ENCODE measurements around the gene RAI14. TPM values are rescaled to one million over a fixed set of nuclear protein-coding genes. Genes with fewer than 3 reads are reported as not detected.
A peak's percentile ranks its signal among the peaks of the same experiment; 100 is the strongest.

The RAI14 gene
- total and polyA plus RNA-seq, 2 donors (not counting 3 experiments of a cell fraction or from before 2014, with no cell fraction given): 114 to 369 TPM

GRCh38 chr5:34736445-34737115 lies 80.5 kb downstream of the RAI14 start:
- Histone ChIP-seq H3K9me1 (replicated peaks; ENCODE audit: control insufficient read depth, extremely low read depth, insufficient read depth, low read length) (no peaks in the 10 kb centered on the region), H3K9me3 (replicated peaks; ENCODE audit: control insufficient read depth, insufficient read depth, low read length) (no peaks in the 10 kb centered on the region), H3K9ac (replicated peaks; ENCODE audit: extremely low read depth, insufficient read depth, low read length) (no peak overlapping the region), H3K4me3 (replicated peaks in 1 of 3; ENCODE audit: insufficient read depth in 1 of 3, low read depth in 1 of 3, low read length in 3 of 3) (no peak overlapping the region), H3K36me3 (ENCODE audit: control insufficient read depth in 2 of 2, extremely low read depth in 1 of 2, insufficient read depth in 2 of 2, low read length in 2 of 2) (peaks cover 11 to 29% of the 10 kb centered on the region in 2 experiments), H3K27me3 (ENCODE audit: control insufficient read depth in 2 of 2, insufficient read depth in 2 of 2, low read length in 2 of 2) (no peaks in the 10 kb centered on the region), H3K27ac (ENCODE audit: insufficient read depth, low read depth, low read length) (no peak overlapping the region), H4K20me1 (replicated peaks; ENCODE audit: control insufficient read depth, extremely low read depth, insufficient read depth, low read length) (no peaks in the 10 kb centered on the region), H2AFZ (ENCODE audit: low read depth, low read length) (no peak overlapping the region), H3K4me2 (ENCODE audit: insufficient read depth, low read length) (no peak overlapping the region), H3K4me1 (ENCODE audit: control insufficient read depth, extremely low read depth, insufficient read depth, low read length) (no peaks in the 10 kb centered on the region), H3K79me2 (ENCODE audit: control insufficient read depth, insufficient read depth, low read length) (peaks cover 95% of the 10 kb centered on the region)
- no peak for TF ChIP-seq MAX (IDR thresholded peaks at IDR 0.05; ENCODE audit: insufficient read depth, insufficient read length)
- TF ChIP-seq MYC (IDR thresholded peaks at IDR 0.05; ENCODE audit: low read depth, low read length): no peak
- no peak for TF ChIP-seq GATA2 (IDR thresholded peaks at IDR 0.05; ENCODE audit: insufficient read depth, insufficient read length, low read depth, low read length)
- no peak for TF ChIP-seq JUN (IDR thresholded peaks at IDR 0.05; ENCODE audit: borderline replicate concordance, insufficient read depth, insufficient read length, low read depth)
- TF ChIP-seq EZH2 (IDR thresholded peaks at IDR 0.05; ENCODE audit: borderline replicate concordance, low read depth, low read length, severe bottlenecking): no peak
- BruUV-seq (replicated peaks): no TSS peak
- ChIA-PET CTCF (interaction anchor here (0.7 kb wide), 1 partner anchor 19 kb away, joined by 3 read pairs; no protein-coding TSS in a partner anchor), POLR2A (no interaction called here)
- intact Hi-C loops (cut with micrococcal nuclease) (no loop called here), dilution Hi-C loops (cut with MboI; ENCODE audit: extremely low pct_ligation_motif_present, low sequenced_read_pairs) (no loop called here)
- DNase-seq (ENCODE audit: low read depth, low spot score): no peak
- no peak for FAIRE-seq

DNA sequence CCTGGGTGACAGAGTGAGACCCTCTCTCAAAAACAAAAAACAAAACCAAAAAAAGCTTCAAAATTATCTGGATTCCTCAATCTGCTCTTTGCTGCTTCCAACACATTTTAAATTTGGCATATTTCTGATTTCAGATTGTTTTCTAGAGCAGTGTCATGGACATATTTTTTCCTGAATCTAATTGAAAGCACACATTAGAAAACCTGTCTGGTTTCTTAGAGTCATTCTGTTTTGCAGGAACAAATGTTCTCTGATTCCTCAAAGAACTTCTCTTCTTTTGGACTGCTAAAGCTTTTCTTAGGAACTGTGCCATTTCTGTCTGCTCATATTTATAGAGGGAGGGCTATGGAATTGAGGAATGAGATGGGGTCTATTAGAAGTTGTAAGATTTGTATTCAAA lies 81.6 kb downstream of the RAI14 start:
- peak; percentile 72 for FAIRE-seq

More for the DNA sequence above, 81.6 kb downstream of the RAI14 start:
- H3K9ac ChIP-seq (replicated peaks; ENCODE audit: extremely low read depth, insufficient read depth, low read length): no peak overlapping the region
- intact Hi-C loops (cut with micrococcal nuclease) (no loop called here), dilution Hi-C loops (cut with MboI; ENCODE audit: extremely low pct_ligation_motif_present, low sequenced_read_pairs) (no loop called here)
- POLR2A ChIA-PET: no interaction called here
- H3K9me1 ChIP-seq (replicated peaks; ENCODE audit: control insufficient read depth, extremely low read depth, insufficient read depth, low read length): no peaks in the 10 kb centered on the region
- no peaks in the 10 kb centered on the region for H4K20me1 ChIP-seq (replicated peaks; ENCODE audit: control insufficient read depth, extremely low read depth, insufficient read depth, low read length)
- no peak overlapping the region for H3K4me2 ChIP-seq (ENCODE audit: insufficient read depth, low read length)
- no TSS peak for BruUV-seq (replicated peaks)
- CTCF ChIA-PET: no interaction called here
- no peaks in the 10 kb centered on the region for H3K9me3 ChIP-seq (replicated peaks; ENCODE audit: control insufficient read depth, insufficient read depth, low read length)
- no peak for TF ChIP-seq JUN (IDR thresholded peaks at IDR 0.05; ENCODE audit: borderline replicate concordance, insufficient read depth, insufficient read length, low read depth)
- TF ChIP-seq POLR2A (IDR thresholded peaks at IDR 0.05; ENCODE audit: low read depth, low read length): no peak
- no peak for TF ChIP-seq EZH2 (IDR thresholded peaks at IDR 0.05; ENCODE audit: borderline replicate concordance, low read depth, low read length, severe bottlenecking)
- TF ChIP-seq MYC (IDR thresholded peaks at IDR 0.05; ENCODE audit: low read depth, low read length): no peak
- no peak for TF ChIP-seq FOS (IDR thresholded peaks at IDR 0.05; ENCODE audit: borderline replicate concordance, insufficient read depth, low read length)
- TF ChIP-seq CTCF (IDR thresholded peaks at IDR 0.05; ENCODE audit: extremely low read depth in 1 of 2, insufficient read depth in 1 of 2, low read depth in 1 of 2, low read length in 2 of 2): no peak
- no peak for TF ChIP-seq GATA2 (IDR thresholded peaks at IDR 0.05; ENCODE audit: insufficient read depth, insufficient read length, low read depth, low read length)
- TF ChIP-seq POLR2AphosphoS5 (IDR thresholded peaks at IDR 0.05; ENCODE audit: insufficient read depth, low read depth, low read length): no peak
- TF ChIP-seq MAX (IDR thresholded peaks at IDR 0.05; ENCODE audit: insufficient read depth, insufficient read length): no peak
- no peak overlapping the region for H3K27ac ChIP-seq (ENCODE audit: insufficient read depth, low read depth, low read length)
- no peak overlapping the region for H2AFZ ChIP-seq (ENCODE audit: low read depth, low read length)
- peaks cover 9% of the 10 kb centered on the region for H3K4me1 ChIP-seq (ENCODE audit: control insufficient read depth, extremely low read depth, insufficient read depth, low read length)
- no peak overlapping the region for H3K4me3 ChIP-seq (replicated peaks in 1 of 3; ENCODE audit: insufficient read depth in 1 of 3, low read depth in 1 of 3, low read length in 3 of 3)
- H3K36me3 ChIP-seq (ENCODE audit: control insufficient read depth in 2 of 2, extremely low read depth in 1 of 2, insufficient read depth in 2 of 2, low read length in 2 of 2): peaks cover 8 to 27% of the 10 kb centered on the region in 2 experiments
- no peak for DNase-seq (ENCODE audit: low read depth, low spot score)
- H3K27me3 ChIP-seq (ENCODE audit: control insufficient read depth in 2 of 2, insufficient read depth in 2 of 2, low read length in 2 of 2): no peaks in the 10 kb centered on the region
- H3K79me2 ChIP-seq (ENCODE audit: control insufficient read depth, insufficient read depth, low read length): peaks cover 98% of the 10 kb centered on the region

Measured in endothelial cell of umbilical vein (primary cell).